PC-9 (cell line): ENCODE measurements around the gene NKAIN2.

Experiments
- CTCF ChIP-seq: fragments of 200-600 bp; sonication (generic); conservative IDR thresholded peaks from 2 replicates; pipeline ENCODE4 v1.6.1; 2017; ENCODE audit warnings: mixed run types, antibody characterized with exemption, mild to moderate bottlenecking, moderate library complexity
- EZH2 ChIP-seq: fragments of 200-600 bp; sonication (generic); IDR thresholded peaks from 2 replicates; pipeline ENCODE4 v1.8.0; 2017; ENCODE audit warnings: antibody characterized with exemption, low read depth

GRCh38 chr6:123913863-123914262, 110.2 kb downstream of the NKAIN2 start:
- no peak for TF ChIP-seq CTCF
- no peak for TF ChIP-seq EZH2
